HG03521 (cell line): ENCODE data around the gene BNIPL.
A peak's percentile ranks its signal among the peaks of the same experiment; 100 is the strongest.

Experiments used
- ATAC-seq: cut with Tn5 transposase; IDR thresholded peaks from one replicate; pipeline ENCODE4 v1.9.1; 2021; ENCODE audit warnings: mild to moderate bottlenecking, moderate library complexity; ENCODE audit not compliant: unreplicated experiment

The BNIPL gene

GRCh38 chr1:151009674-151010345 lies 26.6 kb upstream of the BNIPL start:
- ATAC-seq: no peak

GRCh38 chr1:151010346-151010726 lies 26.1 kb upstream of the BNIPL start:
- no peak for ATAC-seq

- ATAC-seq: no peak
These were observed 25.1 kb upstream of the BNIPL start for GRCh38 chr1:151011154-151011850.

- ATAC-seq: no peak
These were observed 23.5 kb upstream of the BNIPL start for GRCh38 chr1:151012684-151013471.

GRCh38 chr1:151013518-151013917 lies 22.9 kb upstream of the BNIPL start:
- no peak for ATAC-seq

GRCh38 chr1:151024540-151025146 lies 11.7 kb upstream of the BNIPL start:
- no peak for ATAC-seq

- ATAC-seq: no peak
These were observed 9.9 kb upstream of the BNIPL start for GRCh38 chr1:151026460-151026859.

GRCh38 chr1:151032164-151032563 lies 4.2 kb upstream of the BNIPL start:
- ATAC-seq: no peak

GRCh38 chr1:151035167-151035566 lies 1.2 kb upstream of the BNIPL start:
- ATAC-seq: no peak

GRCh38 chr1:151037032-151037431 lies 646 bp downstream of the BNIPL start:
- no peak for ATAC-seq

- ATAC-seq: no peak
These were observed 3.1 kb downstream of the BNIPL start for GRCh38 chr1:151039521-151039920.

- no peak for ATAC-seq
These were observed 6.8 kb downstream of the BNIPL start for GRCh38 chr1:151043163-151043562.

GRCh38 chr1:151047591-151047924 lies 11.2 kb downstream of the BNIPL start, which contains the start of gene C1orf56:
TSS of gene C1orf56 (plus strand) at chr1:151047751. CDS start at chr1:151047848, 97 bp downstream.
- no peak for ATAC-seq

- ATAC-seq: peak; percentile 43
These were observed 11.7 kb downstream of the BNIPL start for GRCh38 chr1:151047925-151048644.

- ATAC-seq: no peak
These were observed 12.3 kb downstream of the BNIPL start for GRCh38 chr1:151048645-151049032.

- no peak for ATAC-seq
These were observed 13.1 kb downstream of the BNIPL start for GRCh38 chr1:151049458-151049857.

- no peak for ATAC-seq
These were observed 13.8 kb downstream of the BNIPL start for GRCh38 chr1:151050051-151050688.

- ATAC-seq: no peak
These were observed 15.1 kb downstream of the BNIPL start for GRCh38 chr1:151051356-151052009.

GRCh38 chr1:151054971-151055547 lies 18.7 kb downstream of the BNIPL start:
- no peak for ATAC-seq
